HFFc6 (cell line): ENCODE results near the gene MDC1. TPM values are rescaled to one million over a fixed set of nuclear protein-coding genes. Genes with fewer than 3 reads are reported as not detected.
A peak's percentile ranks its signal among the peaks of the same experiment; 100 is the strongest.
"Not testable (repeated sequence)": the region's sequence is repeated elsewhere in the genome, so short reads cannot be mapped to it uniquely, and the experiment has no call there.

Experiments
- DNase-seq: peaks from one replicate; pipeline ENCODE4 v3.0.0-alpha.2; 2018
- H3K27ac Mint-ChIP-seq: 2 replicates; pipeline ENCODE4 v1.8.0; 2020; ENCODE audit warnings: mild to moderate bottlenecking, mixed read lengths
- H3K27me3 Mint-ChIP-seq: 2 replicates; pipeline ENCODE4 v1.8.0; 2021; ENCODE audit warnings: mild to moderate bottlenecking, moderate library complexity, mixed read lengths; ENCODE audit not compliant: insufficient read depth
- H3K36me3 Mint-ChIP-seq: 2 replicates; pipeline ENCODE4 v1.8.0; 2021; ENCODE audit warnings: low read depth, mixed read lengths
- H3K4me1 Mint-ChIP-seq: 2 replicates; pipeline ENCODE4 v1.8.0; 2020; ENCODE audit warnings: low read depth, mixed read lengths
- H3K4me3 Mint-ChIP-seq: 2 replicates; pipeline ENCODE4 v1.8.0; 2020; ENCODE audit warnings: mild to moderate bottlenecking, moderate library complexity, mixed read lengths
- H3K9me3 Mint-ChIP-seq: 2 replicates; pipeline ENCODE4 v1.8.0; 2020; ENCODE audit warnings: mild to moderate bottlenecking, mixed read lengths
- CTCF ChIP-seq: fragments of 200-600 bp; sonication (generic); IDR thresholded peaks from 2 replicates; pipeline ENCODE4 v1.5.0; 2021; ENCODE audit warnings: antibody characterized with exemption, mild to moderate bottlenecking
- total RNA-seq, 6 experiments: library from RNA; stranded (reverse); fragmentation: NEBNext Ultra II Directional; extraction: Animal tissue kit (Norgen Biotek cat#: 25700); gene quantifications; 2 replicates in 1 of 6; 3 replicates in 5 of 6; pipeline ENCODE4 v1.2.3, GENCODE V29; 2021

Gene MDC1
- total RNA-seq, 6 experiments from 2014 or later: 18.4 to 31.9 (median 28.1) TPM

DNA sequence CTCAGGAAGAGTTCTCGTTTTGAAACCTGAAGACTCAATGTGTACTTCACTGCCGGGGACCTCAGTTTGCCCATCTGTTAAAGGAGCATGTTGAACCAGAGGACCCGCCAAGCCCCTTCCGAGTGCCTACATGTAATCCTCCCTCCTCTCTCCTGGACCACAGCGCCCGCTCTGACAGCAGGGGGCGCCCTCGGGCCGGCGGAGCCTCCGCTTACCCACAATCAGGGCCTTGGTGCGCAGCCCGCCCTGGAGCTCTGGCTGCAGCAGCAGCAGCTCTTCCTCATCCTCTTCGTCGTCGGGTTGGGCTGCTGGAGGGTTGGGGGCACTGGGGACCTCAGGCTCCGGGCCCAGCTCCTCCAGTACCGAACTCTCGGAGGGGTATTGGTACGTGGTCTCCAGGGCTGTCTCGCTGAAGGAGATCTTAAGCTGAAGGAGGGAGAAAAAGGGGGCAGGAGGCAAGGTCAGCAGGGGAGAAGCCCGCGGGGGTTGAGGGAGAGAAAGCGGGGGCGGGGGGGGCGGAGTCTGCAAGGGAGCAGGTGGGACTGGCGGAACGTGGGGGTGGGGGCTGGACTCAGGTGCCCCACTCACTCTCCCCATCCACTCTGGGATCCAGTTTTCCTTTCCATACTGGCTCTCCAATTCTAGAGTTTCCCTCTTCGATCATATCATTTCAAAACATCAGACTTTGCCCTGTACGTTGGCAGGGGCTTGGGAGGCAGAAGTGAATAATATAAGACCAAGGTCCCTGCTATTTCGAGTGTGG, 37.9 kb downstream of the MDC1 start:
- Mint-ChIP-seq H3K27ac (peak overlapping the region; percentile 65), H3K36me3 (peaks cover 64% of the 10 kb centered on the region), H3K4me3 (peak overlapping the region; percentile 92), H3K4me1 (peaks cover 55% of the 10 kb centered on the region), H3K9me3 (no peaks in the 10 kb centered on the region), H3K27me3 (peaks cover 4% of the 10 kb centered on the region)
- peak; percentile 48 for DNase-seq
- TF ChIP-seq CTCF: peak; percentile 95

- H3K27me3 Mint-ChIP-seq: peaks cover 4% of the 10 kb centered on the region
- H3K4me3 Mint-ChIP-seq: no peak overlapping the region
- peaks cover 44% of the 10 kb centered on the region for H3K36me3 Mint-ChIP-seq
- H3K27ac Mint-ChIP-seq: peak overlapping the region; percentile 62
- DNase-seq: no peak
- H3K9me3 Mint-ChIP-seq: no peaks in the 10 kb centered on the region
- TF ChIP-seq CTCF: no peak
- H3K4me1 Mint-ChIP-seq: peaks cover 53% of the 10 kb centered on the region
Observed at GRCh38 chr6:30676660-30677285, 40.3 kb downstream of the MDC1 start.

DNA sequence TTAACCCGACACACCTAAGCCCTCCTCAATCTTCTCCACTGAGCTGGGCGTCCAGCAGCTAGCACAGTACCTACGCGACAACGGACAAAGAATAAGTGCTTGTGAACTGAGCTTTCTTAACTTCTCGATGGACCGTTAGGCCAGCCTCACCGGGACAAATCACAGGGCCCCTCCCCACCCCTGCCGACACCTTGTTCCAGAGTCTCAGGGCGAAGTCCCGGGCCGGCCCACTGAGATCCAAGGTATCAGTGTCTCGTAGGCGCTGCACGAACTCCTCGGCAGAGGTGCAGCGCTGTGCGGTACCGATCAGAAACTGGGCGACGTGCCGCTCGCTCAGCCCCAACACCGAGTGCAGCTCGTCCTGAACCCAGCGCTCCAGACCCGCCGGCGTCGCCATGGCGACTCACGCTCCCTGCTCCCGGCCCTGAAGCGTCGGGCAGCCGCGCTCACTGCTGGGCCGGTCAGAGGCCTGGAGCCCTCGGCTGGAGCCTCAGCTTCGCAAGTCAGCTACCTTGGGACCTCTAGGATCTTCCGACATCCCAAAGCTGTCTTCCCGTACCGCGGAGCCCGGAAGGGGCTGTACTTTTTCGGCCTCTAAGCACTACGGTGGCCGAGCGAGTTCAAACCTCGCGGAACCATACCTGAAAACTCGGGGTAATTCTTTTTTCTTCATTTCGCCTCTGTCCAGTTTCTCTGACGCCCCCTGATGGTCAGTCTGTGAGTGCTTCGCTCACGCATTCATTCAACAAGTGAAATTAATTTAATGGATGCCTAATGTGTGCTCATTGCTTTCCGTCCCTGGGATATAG, 44.4 kb downstream of the MDC1 start, which contains the start of gene DHX16:
Gene DHX16, minus strand, starts transcription at position 562 of the 809 bp plus-strand sequence. Its CDS starts 165 bp downstream, at position 397.
- Mint-ChIP-seq H3K27ac (peak within 1 kb of the TSS; percentile 74), H3K9me3 (no peaks in the 10 kb centered on the region), H3K4me1 (peaks cover 35% of the 10 kb centered on the region), H3K27me3 (peaks cover 4% of the 10 kb centered on the region), H3K36me3 (peaks cover 35% of the 10 kb centered on the region), H3K4me3 (peak within 1 kb of the TSS; percentile 95)
- DNase-seq: peak; percentile 98
- peak; percentile 92 for TF ChIP-seq CTCF

DNA sequence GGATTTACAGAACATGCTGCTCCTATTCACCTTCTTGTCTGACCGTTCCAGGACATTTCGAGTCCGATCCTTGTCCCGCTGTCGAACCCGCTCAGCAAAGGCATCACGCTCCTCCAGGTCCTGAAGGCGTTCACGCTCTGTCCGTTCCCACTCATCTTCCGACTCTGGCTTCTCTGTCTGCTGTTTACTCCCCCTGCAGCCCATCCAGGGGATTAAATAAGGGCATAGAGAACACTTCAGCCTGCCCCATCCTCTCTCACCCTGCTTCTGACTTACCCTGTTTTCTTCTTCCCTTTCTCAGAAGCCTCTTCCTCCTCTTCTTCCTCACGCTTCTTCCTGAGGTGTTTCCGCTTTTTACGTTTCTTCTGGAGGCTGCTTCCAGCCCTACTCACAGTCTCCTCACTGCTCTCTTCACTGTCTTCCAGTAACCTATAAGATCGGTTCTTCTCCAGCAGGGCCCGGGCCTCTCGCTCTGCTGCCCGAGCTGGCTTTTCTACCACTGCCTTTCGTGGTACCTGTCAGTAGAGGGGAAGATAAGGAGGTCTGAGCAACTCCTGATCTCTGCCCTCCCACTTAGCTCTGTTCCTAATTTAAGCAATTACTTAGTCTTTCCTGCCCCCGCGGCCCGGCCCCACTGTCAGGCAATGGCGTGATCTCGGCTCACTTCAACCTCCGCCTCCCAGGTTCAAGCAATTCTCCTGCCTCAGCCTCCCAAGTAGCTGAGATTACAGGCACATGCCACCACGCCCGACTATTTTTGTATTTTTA, 46.1 kb downstream of the MDC1 start:
- peak; percentile 43; the same call in 1 of the 2 replicates for TF ChIP-seq CTCF
- Mint-ChIP-seq H3K36me3 (peaks cover 25% of the 10 kb centered on the region), H3K27ac (peak overlapping the region; percentile 55), H3K4me3 (peak overlapping the region; percentile 95), H3K9me3 (no peaks in the 10 kb centered on the region), H3K27me3 (peaks cover 2% of the 10 kb centered on the region), H3K4me1 (peaks cover 26% of the 10 kb centered on the region)
- no peak for DNase-seq

DNA sequence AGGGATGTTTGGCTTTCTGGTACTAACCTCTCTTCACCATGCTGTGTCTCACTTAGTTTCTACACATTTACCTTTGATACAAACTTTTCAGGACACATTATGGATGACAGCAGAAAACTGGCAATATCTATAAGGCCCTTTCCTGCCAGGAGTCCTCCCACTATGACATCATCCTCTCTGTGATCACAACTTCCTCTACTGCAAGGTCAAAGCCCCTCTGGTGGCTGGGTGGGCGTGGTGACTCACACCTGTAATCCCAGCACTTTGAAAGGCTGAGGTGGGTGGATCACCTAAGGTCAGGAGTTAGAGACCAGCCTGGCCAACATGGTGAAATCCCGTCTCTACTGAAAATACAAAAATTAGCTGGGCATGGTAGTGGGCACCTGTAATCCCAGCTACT, 50.8 kb downstream of the MDC1 start:
- H3K4me3 Mint-ChIP-seq, H3K9me3 Mint-ChIP-seq, H3K27ac Mint-ChIP-seq, H3K4me1 Mint-ChIP-seq, DNase-seq, H3K27me3 Mint-ChIP-seq: not testable (repeated sequence)
- peaks cover 40% of the 10 kb centered on the region for H3K36me3 Mint-ChIP-seq
